ENCODE measurements around the gene MAGI2.

GRCh38 chr7:78151229-78151628, 1302.2 kb downstream of the MAGI2 start:
- TF ChIP-seq EZH2 (IDR thresholded peaks at IDR 0.05; ENCODE audit: insufficient read depth, low read length) (no peak), CTCF (IDR thresholded peaks at IDR 0.05; ENCODE audit: insufficient read depth, low read depth, low read length) (no peak)

Measured in astrocyte (in vitro differentiated cells and primary cell).